ENCODE results near the gene ASPG.
A peak's percentile ranks its signal among the peaks of the same experiment; 100 is the strongest.

The ASPG gene

GRCh38 chr14:104078031-104078455 is 7.5 kb upstream of the ASPG start:
- H3K4me3 ChIP-seq (ENCODE audit: low read depth, low read length): no peak overlapping the region
- H3K9ac ChIP-seq (ENCODE audit: low read depth, low read length): no peak overlapping the region
- no peaks in the 10 kb centered on the region for H3K27me3 ChIP-seq (ENCODE audit: control insufficient read depth, insufficient read depth, low read length)
- H3K9me3 ChIP-seq (ENCODE audit: control insufficient read depth, insufficient read depth, low read length): no peaks in the 10 kb centered on the region
- H3K36me3 ChIP-seq (ENCODE audit: control insufficient read depth, insufficient read depth, low read length): no peaks in the 10 kb centered on the region
- no peaks in the 10 kb centered on the region for H3K4me1 ChIP-seq (ENCODE audit: control insufficient read depth, insufficient read depth, low read length)

GRCh38 chr14:104080376-104081260 is 4.9 kb upstream of the ASPG start:
- Histone ChIP-seq H3K36me3 (ENCODE audit: control insufficient read depth, insufficient read depth, low read length) (no peaks in the 10 kb centered on the region), H3K9me3 (ENCODE audit: control insufficient read depth, insufficient read depth, low read length) (no peaks in the 10 kb centered on the region), H3K4me3 (ENCODE audit: low read depth, low read length) (no peak overlapping the region), H3K9ac (ENCODE audit: low read depth, low read length) (no peak overlapping the region), H3K4me1 (ENCODE audit: control insufficient read depth, insufficient read depth, low read length) (no peaks in the 10 kb centered on the region), H3K27me3 (ENCODE audit: control insufficient read depth, insufficient read depth, low read length) (no peaks in the 10 kb centered on the region)

GRCh38 chr14:104081261-104081835 is 4.2 kb upstream of the ASPG start:
- Histone ChIP-seq H3K4me3 (ENCODE audit: low read depth, low read length) (no peak overlapping the region), H3K9ac (ENCODE audit: low read depth, low read length) (no peak overlapping the region), H3K4me1 (ENCODE audit: control insufficient read depth, insufficient read depth, low read length) (no peaks in the 10 kb centered on the region), H3K27me3 (ENCODE audit: control insufficient read depth, insufficient read depth, low read length) (peaks cover 4% of the 10 kb centered on the region), H3K36me3 (ENCODE audit: control insufficient read depth, insufficient read depth, low read length) (no peaks in the 10 kb centered on the region), H3K9me3 (ENCODE audit: control insufficient read depth, insufficient read depth, low read length) (no peaks in the 10 kb centered on the region)

- H3K9me3 ChIP-seq (ENCODE audit: control insufficient read depth, insufficient read depth, low read length): no peaks in the 10 kb centered on the region
- H3K9ac ChIP-seq (ENCODE audit: low read depth, low read length): no peak overlapping the region
- no peaks in the 10 kb centered on the region for H3K36me3 ChIP-seq (ENCODE audit: control insufficient read depth, insufficient read depth, low read length)
- no peak overlapping the region for H3K4me3 ChIP-seq (ENCODE audit: low read depth, low read length)
- no peaks in the 10 kb centered on the region for H3K4me1 ChIP-seq (ENCODE audit: control insufficient read depth, insufficient read depth, low read length)
- H3K27me3 ChIP-seq (ENCODE audit: control insufficient read depth, insufficient read depth, low read length): peaks cover 4% of the 10 kb centered on the region
These were observed 3.5 kb upstream of the ASPG start for GRCh38 chr14:104081951-104082464.

- no peaks in the 10 kb centered on the region for H3K36me3 ChIP-seq (ENCODE audit: control insufficient read depth, insufficient read depth, low read length)
- H3K27me3 ChIP-seq (ENCODE audit: control insufficient read depth, insufficient read depth, low read length): peaks cover 4% of the 10 kb centered on the region
- H3K4me3 ChIP-seq (ENCODE audit: low read depth, low read length): no peak overlapping the region
- H3K4me1 ChIP-seq (ENCODE audit: control insufficient read depth, insufficient read depth, low read length): no peaks in the 10 kb centered on the region
- H3K9ac ChIP-seq (ENCODE audit: low read depth, low read length): no peak overlapping the region
- no peaks in the 10 kb centered on the region for H3K9me3 ChIP-seq (ENCODE audit: control insufficient read depth, insufficient read depth, low read length)
These were observed 2.7 kb upstream of the ASPG start for GRCh38 chr14:104082807-104083206.

GRCh38 chr14:104084251-104085002 is 1.1 kb upstream of the ASPG start:
- peaks cover 4% of the 10 kb centered on the region for H3K27me3 ChIP-seq (ENCODE audit: control insufficient read depth, insufficient read depth, low read length)
- no peaks in the 10 kb centered on the region for H3K4me1 ChIP-seq (ENCODE audit: control insufficient read depth, insufficient read depth, low read length)
- no peak overlapping the region for H3K9ac ChIP-seq (ENCODE audit: low read depth, low read length)
- H3K4me3 ChIP-seq (ENCODE audit: low read depth, low read length): no peak overlapping the region
- no peaks in the 10 kb centered on the region for H3K36me3 ChIP-seq (ENCODE audit: control insufficient read depth, insufficient read depth, low read length)
- H3K9me3 ChIP-seq (ENCODE audit: control insufficient read depth, insufficient read depth, low read length): no peaks in the 10 kb centered on the region

- peak overlapping the region; percentile 41 for H3K4me3 ChIP-seq (ENCODE audit: low read depth, low read length)
- peaks cover 3% of the 10 kb centered on the region for H3K36me3 ChIP-seq (ENCODE audit: control insufficient read depth, insufficient read depth, low read length)
These were observed 345 bp downstream of the ASPG start for GRCh38 chr14:104085889-104086201.

GRCh38 chr14:104086210-104086660 is 735 bp downstream of the ASPG start:
- Histone ChIP-seq H3K9ac (ENCODE audit: low read depth, low read length) (no peak overlapping the region), H3K4me1 (ENCODE audit: control insufficient read depth, insufficient read depth, low read length) (no peaks in the 10 kb centered on the region), H3K27me3 (ENCODE audit: control insufficient read depth, insufficient read depth, low read length) (peaks cover 4% of the 10 kb centered on the region), H3K9me3 (ENCODE audit: control insufficient read depth, insufficient read depth, low read length) (no peaks in the 10 kb centered on the region), H3K4me3 (ENCODE audit: low read depth, low read length) (peak overlapping the region; percentile 41), H3K36me3 (ENCODE audit: control insufficient read depth, insufficient read depth, low read length) (peaks cover 3% of the 10 kb centered on the region)

More at GRCh38 chr14:104085889-104086201, 345 bp downstream of the ASPG start:
- H3K9me3 ChIP-seq (ENCODE audit: control insufficient read depth, insufficient read depth, low read length): no peaks in the 10 kb centered on the region
- no peak overlapping the region for H3K9ac ChIP-seq (ENCODE audit: low read depth, low read length)
- no peaks in the 10 kb centered on the region for H3K4me1 ChIP-seq (ENCODE audit: control insufficient read depth, insufficient read depth, low read length)
- H3K27me3 ChIP-seq (ENCODE audit: control insufficient read depth, insufficient read depth, low read length): peaks cover 4% of the 10 kb centered on the region

- no peaks in the 10 kb centered on the region for H3K9me3 ChIP-seq (ENCODE audit: control insufficient read depth, insufficient read depth, low read length)
- H3K4me3 ChIP-seq (ENCODE audit: low read depth, low read length): no peak overlapping the region
- H3K4me1 ChIP-seq (ENCODE audit: control insufficient read depth, insufficient read depth, low read length): no peaks in the 10 kb centered on the region
- H3K27me3 ChIP-seq (ENCODE audit: control insufficient read depth, insufficient read depth, low read length): peaks cover 4% of the 10 kb centered on the region
- no peak overlapping the region for H3K9ac ChIP-seq (ENCODE audit: low read depth, low read length)
- peaks cover 3% of the 10 kb centered on the region for H3K36me3 ChIP-seq (ENCODE audit: control insufficient read depth, insufficient read depth, low read length)
These were observed 1.4 kb downstream of the ASPG start for GRCh38 chr14:104086661-104087461.

GRCh38 chr14:104087505-104087904 is 2.0 kb downstream of the ASPG start:
- Histone ChIP-seq H3K27me3 (ENCODE audit: control insufficient read depth, insufficient read depth, low read length) (peaks cover 4% of the 10 kb centered on the region), H3K9ac (ENCODE audit: low read depth, low read length) (no peak overlapping the region), H3K4me3 (ENCODE audit: low read depth, low read length) (no peak overlapping the region), H3K36me3 (ENCODE audit: control insufficient read depth, insufficient read depth, low read length) (peaks cover 3% of the 10 kb centered on the region), H3K9me3 (ENCODE audit: control insufficient read depth, insufficient read depth, low read length) (no peaks in the 10 kb centered on the region), H3K4me1 (ENCODE audit: control insufficient read depth, insufficient read depth, low read length) (no peaks in the 10 kb centered on the region)
